Endothelial cell of umbilical vein (primary cell): ENCODE measurements around the gene CYP27C1. TPM values are rescaled to one million over a fixed set of nuclear protein-coding genes. Genes with fewer than 3 reads are reported as not detected.

ENCODE experiments used
- BruUV-seq: library from RNA; stranded (reverse); fragments of 400-500 nt; replicated peaks from 2 replicates; lab custom pipeline; 2021; lab: Mats Ljungman, UMichigan
- CTCF ChIA-PET: fragments of 300-600, 350-600 bp; sonication (Branson Sonifier 250); formaldehyde crosslinking; loops from one replicate; lab custom pipeline; 2021; ENCODE audit warnings: antibody characterized with exemption, inconsistent platforms; lab: Charles Lee
- POLR2A ChIA-PET: fragments of 300-600, 350-600 bp; sonication (Branson Sonifier 250); formaldehyde crosslinking; loops from one replicate; lab custom pipeline; 2021; ENCODE audit warnings: antibody characterized with exemption, inconsistent platforms; lab: Charles Lee
- DNase-seq: peaks from one replicate; pipeline ENCODE4 v3.0.0-alpha.2; 2011; ENCODE audit warnings: low read depth, low spot score
- FAIRE-seq: peaks from 2 replicates; lab custom pipeline; 2011; peaks lifted over from hg19 to GRCh38; lab: Jason Lieb, UNC
- H2AFZ ChIP-seq: 2 replicates; pipeline ENCODE4 v1.6.0; 2012; ENCODE audit warnings: low read depth, low read length, control low read depth, inconsistent platforms
- H3K27ac ChIP-seq: 2 replicates; pipeline ENCODE4 v1.5.1; 2011; ENCODE audit warnings: low read depth, mild to moderate bottlenecking, control low read depth, low read length, moderate library complexity; ENCODE audit not compliant: insufficient read depth
- H3K27me3 ChIP-seq, 2 experiments: 2 replicates each; pipeline versions ENCODE4 v1.6.0 to v1.6.1; 2011; ENCODE audit warnings: low read length in 2 of 2, mixed read lengths in 1 of 2; ENCODE audit not compliant: control insufficient read depth in 2 of 2, insufficient read depth in 2 of 2
- H3K36me3 ChIP-seq, 2 experiments: 2 replicates in 1 of 2; 3 replicates in 1 of 2; pipeline ENCODE4 v1.5.1; 2011; ENCODE audit warnings: low read length in 2 of 2, mild to moderate bottlenecking in 1 of 2, moderate library complexity in 1 of 2; ENCODE audit not compliant: control insufficient read depth in 2 of 2, insufficient read depth in 2 of 2; ENCODE audit errors: extremely low read depth in 1 of 2
- H3K4me1 ChIP-seq: 3 replicates; pipeline ENCODE4 v1.5.1; 2011; ENCODE audit warnings: mild to moderate bottlenecking, low read length; ENCODE audit not compliant: control insufficient read depth, insufficient read depth; ENCODE audit errors: extremely low read depth
- H3K4me2 ChIP-seq: 2 replicates; pipeline ENCODE4 v1.6.1; 2011; ENCODE audit warnings: low read length, control low read depth, mixed read lengths; ENCODE audit not compliant: insufficient read depth
- H3K4me3 ChIP-seq, 3 experiments: fragments of 200-600 bp in 1 of 3; sonication (generic), shearing (Covaris generic) in 1 of 3; replicated peaks in 1 of 3; 2 replicates each; pipeline ENCODE4 v1.5.1; 2011 to 2016; ENCODE audit warnings: control low read depth in 3 of 3, low read length in 3 of 3, mild to moderate bottlenecking in 2 of 3, inconsistent platforms in 1 of 3, low read depth in 1 of 3, moderate library complexity in 1 of 3; ENCODE audit not compliant: insufficient read depth in 1 of 3
- H3K79me2 ChIP-seq: 2 replicates; pipeline ENCODE4 v1.6.0; 2012; ENCODE audit warnings: low read length, inconsistent platforms; ENCODE audit not compliant: control insufficient read depth, insufficient read depth
- H3K9ac ChIP-seq: replicated peaks from 2 replicates; pipeline ENCODE3; 2011; ENCODE audit warnings: low read length, control low read depth; ENCODE audit not compliant: insufficient read depth; ENCODE audit errors: extremely low read depth
- H3K9me1 ChIP-seq: replicated peaks from 3 replicates; pipeline ENCODE4 v1.6.0; 2011; ENCODE audit warnings: mild to moderate bottlenecking, low read length; ENCODE audit not compliant: control insufficient read depth, insufficient read depth; ENCODE audit errors: extremely low read depth
- H3K9me3 ChIP-seq: replicated peaks from 2 replicates; pipeline ENCODE4 v1.5.1; 2012; ENCODE audit warnings: low read length, inconsistent platforms; ENCODE audit not compliant: control insufficient read depth, insufficient read depth
- H4K20me1 ChIP-seq: replicated peaks from 2 replicates; pipeline ENCODE3; 2011; ENCODE audit warnings: mild to moderate bottlenecking, low read length; ENCODE audit not compliant: control insufficient read depth, insufficient read depth; ENCODE audit errors: extremely low read depth
- CTCF ChIP-seq, 2 donors: IDR thresholded peaks; 1 replicate in 1 of 2; 2 replicates in 1 of 2; pipeline ENCODE4 v1.5.1; 2011; ENCODE audit warnings: low read length in 2 of 2, mild to moderate bottlenecking in 2 of 2, moderate library complexity in 2 of 2, control low read depth in 1 of 2, inconsistent platforms in 1 of 2, low read depth in 1 of 2; ENCODE audit not compliant: insufficient read depth in 1 of 2; ENCODE audit errors: extremely low read depth in 1 of 2
- EZH2 ChIP-seq: IDR thresholded peaks from 2 replicates; pipeline ENCODE4 v1.6.1; 2012; ENCODE audit warnings: borderline replicate concordance, low read depth, mild to moderate bottlenecking, moderate library complexity, low read length, inconsistent platforms; ENCODE audit not compliant: severe bottlenecking
- FOS ChIP-seq: IDR thresholded peaks from 2 replicates; pipeline ENCODE4 v1.6.1; 2011; ENCODE audit warnings: mild to moderate bottlenecking, low read length, moderate library complexity, borderline replicate concordance; ENCODE audit not compliant: insufficient read depth
- GATA2 ChIP-seq: IDR thresholded peaks from 2 replicates; pipeline ENCODE4 v1.7.0; 2011; ENCODE audit warnings: low read depth, mild to moderate bottlenecking, moderate library complexity, mixed read lengths, low read length; ENCODE audit not compliant: insufficient read length, insufficient read depth
- JUN ChIP-seq: IDR thresholded peaks from 2 replicates; pipeline ENCODE4 v1.6.1; 2011; ENCODE audit warnings: borderline replicate concordance, low read depth; ENCODE audit not compliant: insufficient read length, insufficient read depth
- MAX ChIP-seq: IDR thresholded peaks from 2 replicates; pipeline ENCODE4 v1.6.1; 2011; ENCODE audit not compliant: insufficient read depth, insufficient read length
- MYC ChIP-seq: IDR thresholded peaks from one replicate; pipeline ENCODE4 v1.6.1; 2011; ENCODE audit warnings: mild to moderate bottlenecking, low read depth, low read length
- POLR2A ChIP-seq: IDR thresholded peaks from 2 replicates; pipeline ENCODE4 v1.6.1; 2012; ENCODE audit warnings: low read depth, mild to moderate bottlenecking, control low read depth, low read length
- POLR2AphosphoS5 ChIP-seq: IDR thresholded peaks from 2 replicates; pipeline ENCODE4 v1.6.1; 2012; ENCODE audit warnings: low read depth, mild to moderate bottlenecking, control low read depth, low read length, moderate library complexity; ENCODE audit not compliant: insufficient read depth
- dilution Hi-C: fragments of 300-500 bp; cut with MboI; formaldehyde crosslinking; loops from one replicate; pipeline ENCODE4 v1.15.0; 2019; ENCODE audit warnings: low sequenced_read_pairs; ENCODE audit not compliant: extremely low pct_ligation_motif_present
- intact Hi-C: fragments of 100-400 bp; cut with micrococcal nuclease; formaldehyde crosslinking; loops from one replicate; pipeline ENCODE4 v1.10.0; 2022
- polyA plus RNA-seq, 4 experiments: library from polyadenylated mRNA; depleted of rRNA in 3 of 4; stranded (reverse) in 3 of 4; unstranded in 1 of 4; fragments of >200 nt; gene quantifications; 2 replicates each; pipeline versions ENCODE4 v1.2.1 to v1.2.3, GENCODE V29; 2011 to 2012; ENCODE audit warnings: missing spikeins in 1 of 4
- total RNA-seq: library from RNA; stranded (reverse); gene quantifications from 2 replicates; pipeline ENCODE4 v1.2.3, GENCODE V29; 2021

The CYP27C1 gene
- total and polyA plus RNA-seq, 2 donors (not counting 3 experiments of a cell fraction or from before 2014, with no cell fraction given): not detected

- ChIA-PET POLR2A (no interaction called here), CTCF (no interaction called here)
- no peak overlapping the region for H3K9ac ChIP-seq
- no peak overlapping the region for H2AFZ ChIP-seq
- no peaks in the 10 kb centered on the region for H3K9me3 ChIP-seq
- no peak overlapping the region for H3K27ac ChIP-seq
- FAIRE-seq (no peak), DNase-seq (no peak)
- peaks cover 2 to 6% of the 10 kb centered on the region in 2 experiments for H3K27me3 ChIP-seq
- no TSS peak for BruUV-seq
- no peaks in the 10 kb centered on the region for H3K79me2 ChIP-seq
- intact Hi-C loops: no loop called here
- TF ChIP-seq EZH2 (no peak), POLR2A (no peak), MYC (no peak), GATA2 (no peak), CTCF (IDR thresholded peaks at IDR 0.05; ENCODE audit: extremely low read depth in 1 of 2, insufficient read depth in 1 of 2, low read depth in 1 of 2, low read length in 2 of 2) (no peak), JUN (no peak), POLR2AphosphoS5 (no peak), MAX (no peak), FOS (no peak)
- no peaks in the 10 kb centered on the region for H3K9me1 ChIP-seq
- no peak overlapping the region for H3K4me3 ChIP-seq
- H3K4me2 ChIP-seq: no peak overlapping the region
- no peaks in the 10 kb centered on the region for H3K36me3 ChIP-seq
- no peaks in the 10 kb centered on the region for H4K20me1 ChIP-seq
- dilution Hi-C loops: no loop called here
- no peaks in the 10 kb centered on the region for H3K4me1 ChIP-seq
These were observed 26.7 kb downstream of the CYP27C1 start for GRCh38 chr2:127193164-127193966.
